GM19351 (cell line): ENCODE results near the gene HSD17B11.
A peak's percentile ranks its signal among the peaks of the same experiment; 100 is the strongest.
"Not testable (repeated sequence)": the region's sequence is repeated elsewhere in the genome, so short reads cannot be mapped to it uniquely, and the experiment has no call there.

Source experiments
- ATAC-seq: cut with Tn5 transposase; IDR thresholded peaks from one replicate; pipeline ENCODE4 v1.9.1; 2021; ENCODE audit warnings: mild to moderate bottlenecking, moderate library complexity; ENCODE audit not compliant: unreplicated experiment

The HSD17B11 gene

GRCh38 chr4:87406462-87406861, 15.5 kb upstream of the HSD17B11 start:
- peak; percentile 65 for ATAC-seq

- no peak for ATAC-seq
Observed at GRCh38 chr4:87405211-87405820, 14.3 kb upstream of the HSD17B11 start.

GRCh38 chr4:87403732-87404131, 12.7 kb upstream of the HSD17B11 start:
- ATAC-seq, result not testable (repeated sequence)

- ATAC-seq, result no peak
Observed at GRCh38 chr4:87399954-87400353, 9.0 kb upstream of the HSD17B11 start.

GRCh38 chr4:87399148-87399547, 8.2 kb upstream of the HSD17B11 start:
- ATAC-seq, result no peak

- not testable (repeated sequence) for ATAC-seq
Observed at GRCh38 chr4:87395851-87396250, 4.9 kb upstream of the HSD17B11 start.

- ATAC-seq, result not testable (repeated sequence)
Observed at GRCh38 chr4:87395073-87395472, 4.1 kb upstream of the HSD17B11 start.

GRCh38 chr4:87392183-87392582, 1.2 kb upstream of the HSD17B11 start:
- no peak for ATAC-seq

GRCh38 chr4:87391576-87392054, 627 bp upstream of the HSD17B11 start:
- ATAC-seq, result no peak

GRCh38 chr4:87390551-87390890, 467 bp downstream of the HSD17B11 start:
- ATAC-seq, result peak; percentile 4

GRCh38 chr4:87390055-87390454, 933 bp downstream of the HSD17B11 start:
- ATAC-seq, result not testable (repeated sequence)

- ATAC-seq, result no peak
Observed at GRCh38 chr4:87388901-87389300, 2.1 kb downstream of the HSD17B11 start.

- no peak for ATAC-seq
Observed at GRCh38 chr4:87387237-87387636, 3.8 kb downstream of the HSD17B11 start.

GRCh38 chr4:87384466-87385132, 6.4 kb downstream of the HSD17B11 start:
- not testable (repeated sequence) for ATAC-seq

- no peak for ATAC-seq
Observed at GRCh38 chr4:87382931-87383330, 8.1 kb downstream of the HSD17B11 start.

GRCh38 chr4:87382116-87382515, 8.9 kb downstream of the HSD17B11 start:
- ATAC-seq, result no peak

- no peak for ATAC-seq
Observed at GRCh38 chr4:87377816-87378215, 13.2 kb downstream of the HSD17B11 start.

GRCh38 chr4:87375719-87376291, 15.2 kb downstream of the HSD17B11 start:
- peak; percentile 81 for ATAC-seq

GRCh38 chr4:87370068-87370467, 20.9 kb downstream of the HSD17B11 start:
- no peak for ATAC-seq

GRCh38 chr4:87366521-87367162, 24.3 kb downstream of the HSD17B11 start:
- ATAC-seq, result no peak

GRCh38 chr4:87365348-87365747, 25.6 kb downstream of the HSD17B11 start:
- ATAC-seq, result no peak

- no peak for ATAC-seq
Observed at GRCh38 chr4:87363552-87363951, 27.4 kb downstream of the HSD17B11 start.
